Limb (tissue), 2 donors: ENCODE results near the gene AKAP13.
"Not testable (repeated sequence)": the region's sequence is repeated elsewhere in the genome, so short reads cannot be mapped to it uniquely, and the experiment has no call there.

Experiments used
- DNase-seq, 2 donors: peaks; one replicate each; pipeline ENCODE4 v3.0.0-alpha.2; 2016; ENCODE audit errors: extremely low spot score in 2 of 2

Gene AKAP13

GRCh38 chr15:85532689-85533088 lies 152.3 kb downstream of the AKAP13 start:
- no peak for DNase-seq

- DNase-seq, result no peak
Measured at GRCh38 chr15:85534031-85534430, 153.6 kb downstream of the AKAP13 start.

- not testable (repeated sequence) for DNase-seq
Measured at GRCh38 chr15:85535533-85536330, 155.3 kb downstream of the AKAP13 start.

GRCh38 chr15:85536341-85536740 lies 155.9 kb downstream of the AKAP13 start:
- no peak for DNase-seq

GRCh38 chr15:85539491-85539890 lies 159.1 kb downstream of the AKAP13 start:
- DNase-seq, result no peak

GRCh38 chr15:85540085-85540797 lies 159.8 kb downstream of the AKAP13 start:
- DNase-seq, result no peak

- DNase-seq, result no peak
Measured at GRCh38 chr15:85541744-85542143, 161.3 kb downstream of the AKAP13 start.

GRCh38 chr15:85542488-85542887 lies 162.1 kb downstream of the AKAP13 start:
- no peak for DNase-seq

GRCh38 chr15:85542895-85543331 lies 162.5 kb downstream of the AKAP13 start:
- DNase-seq, result no peak

GRCh38 chr15:85543741-85544155 lies 163.3 kb downstream of the AKAP13 start:
- DNase-seq, result peak in 1 of 2 donors; percentile 30

GRCh38 chr15:85545185-85545584 lies 164.8 kb downstream of the AKAP13 start:
- no peak for DNase-seq

GRCh38 chr15:85545752-85546151 lies 165.3 kb downstream of the AKAP13 start:
- DNase-seq, result no peak

GRCh38 chr15:85547386-85547785 lies 167.0 kb downstream of the AKAP13 start:
- no peak for DNase-seq

- no peak for DNase-seq
Measured at GRCh38 chr15:85550283-85550682, 169.9 kb downstream of the AKAP13 start.

GRCh38 chr15:85551221-85551832 lies 170.9 kb downstream of the AKAP13 start:
- DNase-seq, result no peak

GRCh38 chr15:85554852-85555521 lies 174.6 kb downstream of the AKAP13 start:
- no peak for DNase-seq

GRCh38 chr15:85555875-85556617 lies 175.6 kb downstream of the AKAP13 start:
- no peak for DNase-seq

- no peak for DNase-seq
Measured at GRCh38 chr15:85556618-85556895, 176.2 kb downstream of the AKAP13 start.

GRCh38 chr15:85557385-85557784 lies 177.0 kb downstream of the AKAP13 start:
- no peak for DNase-seq

GRCh38 chr15:85558848-85559247 lies 178.4 kb downstream of the AKAP13 start:
- DNase-seq, result no peak

- DNase-seq, result no peak
Measured at GRCh38 chr15:85559530-85559929, 179.1 kb downstream of the AKAP13 start.
